GM15510 (cell line): ENCODE data around the gene DLG3.
A peak's percentile ranks its signal among the peaks of the same experiment; 100 is the strongest.

Source experiments
- POLR2A ChIP-seq: IDR thresholded peaks from 3 replicates; pipeline ENCODE4 v1.6.1; 2011; ENCODE audit warnings: borderline replicate concordance; ENCODE audit not compliant: insufficient read length; ENCODE audit errors: extremely low read depth

Gene DLG3

DNA sequence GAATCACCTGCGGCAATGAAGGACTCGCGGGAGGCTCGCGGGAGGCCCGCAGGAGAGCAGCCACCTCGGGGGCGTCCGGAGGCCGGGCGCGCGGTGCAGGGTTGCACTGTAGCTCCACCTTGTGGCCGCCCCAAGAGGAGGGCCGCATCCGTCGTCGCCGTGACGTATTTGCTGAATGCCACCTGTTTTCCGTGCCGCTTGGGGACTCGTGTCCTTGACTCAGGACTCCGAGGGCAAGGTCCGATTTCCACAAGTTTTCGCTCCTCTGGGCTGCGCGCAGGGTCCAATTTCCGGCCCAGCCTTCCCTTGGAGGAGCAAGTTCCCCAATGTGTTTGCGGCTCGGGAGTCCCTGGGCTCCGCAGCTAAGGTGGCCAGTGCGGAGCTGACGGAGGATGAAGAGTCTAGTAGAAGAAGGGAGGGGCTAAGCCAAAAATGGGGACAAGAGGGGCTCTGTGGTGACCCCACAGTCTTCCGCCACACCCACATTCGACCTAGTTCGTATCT lies 10.7 kb upstream of the DLG3 start:
- no peak for TF ChIP-seq POLR2A

GRCh38 chrX:70434352-70434866 lies 10.2 kb upstream of the DLG3 start:
- peak; percentile 29 for TF ChIP-seq POLR2A

- no peak for TF ChIP-seq POLR2A
These were observed 9.6 kb upstream of the DLG3 start for GRCh38 chrX:70434914-70435586.

DNA sequence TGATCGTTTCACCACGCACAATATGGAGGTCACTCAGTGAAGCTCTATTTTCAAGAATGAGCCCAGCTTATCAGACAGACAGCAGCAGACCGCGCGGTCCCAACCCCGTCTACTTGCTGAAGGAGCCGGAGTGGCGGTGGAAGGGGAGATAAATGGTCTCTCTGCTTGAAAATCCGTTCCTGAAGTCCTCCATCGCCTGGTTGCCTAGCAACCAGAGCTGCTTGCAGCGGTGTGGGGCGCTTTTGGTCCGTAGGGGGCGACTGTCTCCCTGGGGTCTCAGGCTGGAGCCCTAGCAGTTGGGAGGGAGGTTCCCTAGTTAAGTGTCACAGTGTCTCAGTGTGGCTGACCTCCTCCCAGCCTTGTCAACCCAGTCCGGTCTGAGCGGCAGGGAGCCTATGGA lies 8.3 kb upstream of the DLG3 start:
- no peak for TF ChIP-seq POLR2A

GRCh38 chrX:70437011-70437410 lies 7.6 kb upstream of the DLG3 start:
- no peak for TF ChIP-seq POLR2A

- TF ChIP-seq POLR2A = no peak
These were observed 6.5 kb upstream of the DLG3 start for GRCh38 chrX:70437921-70438665.

GRCh38 chrX:70439016-70439415 lies 5.6 kb upstream of the DLG3 start:
- no peak for TF ChIP-seq POLR2A

GRCh38 chrX:70442224-70442623 lies 2.4 kb upstream of the DLG3 start:
- TF ChIP-seq POLR2A = no peak

DNA sequence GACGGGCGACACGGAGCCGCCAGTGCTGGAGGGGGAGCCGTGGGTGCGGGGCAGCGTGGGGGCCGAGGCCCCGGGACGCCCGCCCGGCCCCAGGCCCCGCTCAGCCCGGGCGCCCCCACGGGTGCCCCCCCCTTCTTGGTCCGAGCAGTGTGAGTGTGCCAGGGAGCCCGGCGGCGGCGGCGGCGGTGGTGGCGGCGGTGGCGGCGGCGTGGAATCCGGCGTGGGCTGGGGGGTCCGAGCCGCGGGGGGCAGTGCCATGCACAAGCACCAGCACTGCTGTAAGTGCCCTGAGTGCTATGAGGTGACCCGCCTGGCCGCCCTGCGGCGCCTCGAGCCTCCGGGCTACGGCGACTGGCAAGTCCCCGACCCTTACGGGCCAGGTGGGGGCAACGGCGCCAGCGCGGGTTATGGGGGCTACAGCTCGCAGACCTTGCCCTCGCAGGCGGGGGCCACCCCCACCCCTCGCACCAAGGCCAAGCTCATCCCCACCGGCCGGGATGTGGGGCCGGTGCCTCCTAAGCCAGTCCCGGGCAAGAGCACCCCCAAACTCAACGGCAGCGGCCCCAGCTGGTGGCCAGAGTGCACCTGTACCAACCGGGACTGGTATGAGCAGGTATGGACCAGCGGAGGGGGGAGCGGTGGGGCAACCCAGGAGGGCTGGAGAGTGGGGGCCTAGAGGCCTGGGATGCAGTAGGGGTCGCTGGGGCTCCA lies 466 bp downstream of the DLG3 start:
- TF ChIP-seq POLR2A = no peak

GRCh38 chrX:70445951-70446350 lies 1.3 kb downstream of the DLG3 start:
- no peak for TF ChIP-seq POLR2A

- TF ChIP-seq POLR2A = no peak
These were observed 2.0 kb downstream of the DLG3 start for GRCh38 chrX:70446380-70447350.

DNA sequence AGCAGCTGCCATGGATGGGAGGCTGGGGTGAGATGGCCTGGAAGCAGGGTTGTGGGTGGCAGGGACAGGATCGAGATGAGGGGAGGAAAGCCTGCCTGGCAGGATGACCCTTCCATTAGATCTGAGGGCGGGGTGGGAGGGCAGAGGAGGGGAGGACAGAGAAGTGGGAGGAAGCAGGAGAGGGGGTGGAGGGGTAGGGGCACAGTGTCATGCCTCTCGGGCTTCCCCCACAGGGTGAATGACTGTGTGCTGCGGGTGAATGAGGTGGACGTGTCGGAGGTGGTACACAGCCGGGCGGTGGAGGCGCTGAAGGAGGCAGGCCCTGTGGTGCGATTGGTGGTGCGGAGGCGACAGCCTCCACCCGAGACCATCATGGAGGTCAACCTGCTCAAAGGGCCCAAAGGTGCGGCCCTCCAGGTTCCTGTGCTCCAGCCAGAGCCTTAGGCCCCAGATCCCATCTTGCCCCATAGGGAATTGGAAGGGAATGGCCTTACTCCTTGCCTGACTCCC lies 4.9 kb downstream of the DLG3 start:
- TF ChIP-seq POLR2A = no peak

DNA sequence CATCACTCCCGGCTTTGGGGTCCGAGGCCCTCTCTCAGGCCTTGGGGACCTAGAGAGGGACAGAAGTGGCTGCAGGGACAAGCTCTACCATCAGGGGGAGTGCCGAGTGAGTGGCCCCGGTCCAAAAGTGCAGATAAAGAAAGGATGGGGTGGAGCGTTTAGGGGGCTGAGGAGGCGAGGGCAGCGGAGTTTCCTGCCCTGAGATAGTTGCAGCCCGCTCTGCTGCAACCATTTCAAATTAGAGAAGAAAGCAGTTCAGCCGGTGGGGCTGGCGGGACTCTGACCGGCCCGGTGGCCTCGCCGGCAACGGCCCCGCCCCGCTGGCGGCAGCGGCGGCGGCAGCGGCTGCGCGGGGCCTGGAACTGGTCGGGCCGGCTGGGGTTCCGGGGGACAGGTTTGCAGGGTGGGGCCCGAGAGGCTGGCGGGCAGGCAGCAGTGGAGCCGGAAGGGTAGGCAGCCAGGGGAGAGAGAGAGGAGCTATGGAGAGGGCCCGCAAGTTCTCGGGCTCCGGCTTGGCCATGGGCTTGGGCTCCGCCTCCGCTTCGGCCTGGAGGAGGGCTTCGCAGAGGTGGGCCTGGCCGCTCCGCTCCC lies 7.6 kb downstream of the DLG3 start:
- TF ChIP-seq POLR2A = no peak
